Measurements from ENCODE around the gene SAFB. TPM values are rescaled to one million over a fixed set of nuclear protein-coding genes. Genes with fewer than 3 reads are reported as not detected.
A peak's percentile ranks its signal among the peaks of the same experiment; 100 is the strongest.

The SAFB gene
- total RNA-seq (2012; rRNA removed) (18.5 and 26.1 TPM in 2 replicates), polyA plus RNA-seq (2012; rRNA removed) (36.6 and 41.2 TPM in 2 replicates), Bru-seq, nascent RNA (percentile 90 among the genes with signal in this experiment), BruChase-seq, experiment 1, labeled RNA remaining after a 6-hour chase (percentile 94 among the genes with signal in this experiment), BruChase-seq, experiment 2, labeled RNA remaining after a 2-hour chase (percentile 89 among the genes with signal in this experiment)
- polyA plus RNA-seq (2012; cell fraction: cytosol; rRNA removed), result 51.4 and 92.6 TPM in 2 replicates
- 92.9 and 147 TPM in 2 replicates for polyA plus RNA-seq (2012; cell fraction: nucleus; rRNA removed; ENCODE audit: low replicate concordance)
- long read RNA-seq, transcript SAFB-201 (21 exons, 3,042 nt), result minor isoform, 12 of 181 reads
- long read RNA-seq, transcript SAFB-205 (21 exons, 2,842 nt), result major isoform, 59 of 181 reads
- long read RNA-seq, transcript SAFB-211 (21 exons, 3,014 nt), result minor isoform, 58 of 181 reads
- long read RNA-seq, partial matches to known transcripts, result 10 of 181 reads
- long read RNA-seq, other reads (novel, unspliced or antisense), result 41 of 181 reads

- Histone ChIP-seq H3K4ac (ENCODE audit: low read depth, low read length) (peak within 1 kb of the TSS; percentile 94), H3K79me1 (ENCODE audit: low read depth in 1 of 2, low read length in 2 of 2) (peaks cover 20 to 66% of the 10 kb centered on the region in 2 experiments), H3K23ac (ENCODE audit: low read depth, low read length) (peak within 1 kb of the TSS; percentile 96), H4K91ac (ENCODE audit: insufficient read depth, low read depth, low read length) (peak within 1 kb of the TSS; percentile 90), H2BK120ac (ENCODE audit: low read depth, low read length) (peak within 1 kb of the TSS; percentile 41; the same call in 1 of the 2 replicates), H2BK20ac (ENCODE audit: low read depth, low read length) (no peak within 1 kb of the TSS), H4K5ac (ENCODE audit: low read depth, low read length) (peak within 1 kb of the TSS; percentile 83), H3K4me2 (ENCODE audit: low read depth, low read length) (peak within 1 kb of the TSS; percentile 83), H3K36me3 (ENCODE audit: control insufficient read depth, insufficient read depth, low read length) (peaks cover 43% of the 10 kb centered on the region), H2BK15ac (ENCODE audit: low read depth, low read length) (no peak within 1 kb of the TSS), H4K8ac (ENCODE audit: low read depth in 2 of 2, low read length in 2 of 2) (peak within 1 kb of the TSS; percentile 75 to 87), H2AFZ (replicated peaks; ENCODE audit: low read length, poor library complexity) (peak within 1 kb of the TSS; percentile 97), H2BK5ac (ENCODE audit: low read depth, low read length, poor library complexity, severe bottlenecking) (peak within 1 kb of the TSS; percentile 71), H2AK5ac (ENCODE audit: low read depth, low read length) (peak within 1 kb of the TSS; percentile 99), H3K9me1 (ENCODE audit: insufficient read depth, low read length) (peaks cover 18% of the 10 kb centered on the region), H3K4me1 (ENCODE audit: control insufficient read depth, insufficient read depth, low read length) (peaks cover 18% of the 10 kb centered on the region), H2AK9ac (replicated peaks; ENCODE audit: low read depth, low read length, poor library complexity) (peak within 1 kb of the TSS; percentile 100), H3K4me3 (ENCODE audit: insufficient read depth, low read depth, low read length) (peak within 1 kb of the TSS; percentile 64), H3K56ac (ENCODE audit: extremely low read depth, insufficient read depth, low read length) (peak within 1 kb of the TSS; percentile 88), H3K9ac (ENCODE audit: low read depth, low read length) (peak within 1 kb of the TSS; percentile 80), H3K27me3 (ENCODE audit: control insufficient read depth, insufficient read depth, low read length) (no peaks in the 10 kb centered on the region), H4K20me1 (ENCODE audit: insufficient read depth, low read length) (peaks cover 67% of the 10 kb centered on the region), H3K9me3 (ENCODE audit: control insufficient read depth, insufficient read depth, low read length) (no peaks in the 10 kb centered on the region), H3K18ac (ENCODE audit: low read depth, low read length) (peak within 1 kb of the TSS; percentile 42; the same call in 1 of the 2 replicates), H3K14ac (replicated peaks; ENCODE audit: low read depth, low read length) (peak within 1 kb of the TSS; percentile 98), H3K27ac (ENCODE audit: insufficient read depth, low read length) (peak within 1 kb of the TSS; percentile 82)
- in situ Hi-C loops (cut with MboI; ENCODE audit: low sequenced_read_pairs), result no loop called here
- 0% methylated on average over 66 of the region's 116 CpGs; no CpG with 5 or more reads in 1 of the 2 experiments for WGBS, 2 experiments (ENCODE audit: extremely low coverage in 2 of 2, insufficient read length in 1 of 2)
- CTCF ChIA-PET, result no interaction called here
- ATAC-seq (ENCODE audit: low read depth) (peak; percentile 92), DNase-seq (peak; percentile 100)
- BruUV-seq (replicated peaks), result no TSS peak
- intact Hi-C loops (cut with micrococcal nuclease), result loop anchor here (5.0 kb wide), 1 partner anchor 45 kb away; no protein-coding TSS in a partner anchor
- dilution Hi-C loops (cut with HindIII; ENCODE audit: low sequenced_read_pairs, unreplicated experiment), result no loop called here
- peak; percentile 90; the same call in 1 of the 2 replicates for TF ChIP-seq MAZ (IDR thresholded peaks at IDR 0.05; ENCODE audit: borderline replicate concordance, low read depth, low read length)
- TF ChIP-seq MXI1 (IDR thresholded peaks at IDR 0.05; ENCODE audit: borderline replicate concordance, low read depth, low read length), result peak; percentile 78; the same call in 1 of the 2 replicates
- no peak for TF ChIP-seq RFX5 (IDR thresholded peaks at IDR 0.05; ENCODE audit: low read depth, low read length)
- TF ChIP-seq POLR2A (IDR thresholded peaks at IDR 0.05; ENCODE audit: low read depth, low read length), result peak; percentile 97
- TF ChIP-seq BHLHE40 (IDR thresholded peaks at IDR 0.05; ENCODE audit: low read depth, low read length), result peak; percentile 37; the same call in 1 of the 2 replicates
- POLR2A ChIA-PET (ENCODE audit: unreplicated experiment), result interaction anchor here (0.5 to 0.7 kb wide), 2 partner anchors 23 to 61 kb away, joined by 5 read pairs; no protein-coding TSS in a partner anchor
Observed at GRCh38 chr19:5622465-5623396, at the start of gene SAFB, which contains the start of gene SAFB2. SAFB (plus strand) TSS chr19:5623083; CDS start chr19:5623206, 123 bp downstream. SAFB2 (minus strand) TSS chr19:5622776; CDS start chr19:5622715, 61 bp downstream.
